Adrenal gland (tissue), 12 donors: Measurements from ENCODE around the gene ROR1. TPM values are rescaled to one million over a fixed set of nuclear protein-coding genes. Genes with fewer than 3 reads are reported as not detected.

ENCODE experiments used
- DNase-seq, 7 donors: peaks; one replicate each; pipeline ENCODE4 v3.0.0-alpha.2; 2019 to 2020
- H3K27ac ChIP-seq, 5 donors: fragments of 200-600 bp; sonication (generic) in 4 of 5; 1 replicate in 3 of 5; 2 replicates in 2 of 5; pipeline versions ENCODE4 v1.5.1 to v1.8.0; 2016 to 2020; ENCODE audit warnings: mild to moderate bottlenecking in 1 of 5
- H3K27me3 ChIP-seq: fragments of 200-600 bp; 2 replicates; pipeline ENCODE4 v1.8.0; 2021
- H3K36me3 ChIP-seq, 2 donors: fragments of 200-600 bp; replicated peaks in 1 of 2; 1 replicate in 1 of 2; 2 replicates in 1 of 2; pipeline versions ENCODE4 v1.5.1 to v1.8.0; 2018 to 2022
- H3K4me1 ChIP-seq, 2 donors: fragments of 200-600 bp; replicated peaks in 1 of 2; 1 replicate in 1 of 2; 2 replicates in 1 of 2; pipeline versions ENCODE4 v1.5.1 to v1.8.0; 2018 to 2021
- H3K4me3 ChIP-seq, 4 donors: fragments of 200-600 bp; sonication (generic) in 3 of 4; one replicate each; pipeline ENCODE4 v1.5.1; 2016 to 2018
- H3K9me3 ChIP-seq, 3 donors: fragments of 200-600 bp; sonication (generic) in 1 of 3; replicated peaks in 1 of 3; 1 replicate in 2 of 3; 2 replicates in 1 of 3; pipeline versions ENCODE4 v1.5.1 to v1.8.0; 2016 to 2021
- CTCF ChIP-seq, 6 experiments: fragments of 450-650 bp in 4 of 6; fragments of 200-600 bp in 2 of 6; sonication (generic) in 1 of 6; IDR thresholded peaks; 1 replicate in 5 of 6; 2 replicates in 1 of 6; pipeline versions ENCODE4 v1.5.1 to v1.8.0; 2016 to 2021; ENCODE audit warnings: antibody characterized with exemption in 6 of 6, mild to moderate bottlenecking in 2 of 6, moderate library complexity in 1 of 6
- POLR2A ChIP-seq, 2 donors: fragments of 450-650 bp; IDR thresholded peaks; one replicate each; pipeline ENCODE4 v1.6.1; 2017; ENCODE audit warnings: antibody characterized with exemption in 2 of 2, mild to moderate bottlenecking in 2 of 2, moderate library complexity in 1 of 2
- WGBS, 4 donors: extraction: QIAGEN DNeasy Blood & Tissue Kit in 2 of 4; methylation state at CpG; one replicate each; pipeline versions ENCODE4 v1.1.5 to v1.1.7; 2013 to 2017; 5-methylcytosine and 5-hydroxymethylcytosine counted together
- intact Hi-C, 2 donors: fragments of 100-400 bp; cut with DNase I; formaldehyde crosslinking; loops; one replicate each; pipeline versions ENCODE4 v1.14.1 to v1.15.0; 2022 to 2023
- polyA plus RNA-seq, 3 donors: library from polyadenylated mRNA; stranded (reverse); fragments of 200-250 nt in 2 of 3; fragments of 350-450 nt in 1 of 3; fragmentation: Illumina TruSeq in 1 of 3; extraction: RNeasy Lipid Tissue Mini Kit (QIAGEN cat#74804) in 1 of 3; gene quantifications; one replicate each; pipeline ENCODE4 v1.2.3, GENCODE V29; 2013 to 2014
- total RNA-seq, 9 donors: library from RNA; depleted of rRNA in 4 of 9; stranded (reverse); fragments of >200 nt in 4 of 9; fragments of 120-200 nt in 1 of 9; fragmentation: NEBNext Ultra II Directional in 1 of 9; extraction: Animal tissue kit (Norgen Biotek cat#: 25700) in 1 of 9; gene quantifications; one replicate each; pipeline versions ENCODE4 v1.1.0 to v1.2.4, GENCODE V29; 2013 to 2023
- donor health status: healthy with polysubstance abuse.
- donor health status: Bipolar disorder and iron deficiency.
- donor health status: DM: yes; HTN: yes; CAD: no.
- donor health status: DM: no; HTN: no; CAD: no.
- donor health status: DM: no; HTN: no; CAD: no.
- donor health status: DM: yes; HTN: yes; CAD: no.

The ROR1 gene
- total and polyA plus RNA-seq, 12 donors: 0.54 to 4.6 (median 2.6) TPM

- Histone ChIP-seq H3K27me3 (no peaks in the 10 kb centered on the region), H3K36me3 (no peaks in the 10 kb centered on the region), H3K4me1 (peaks cover 9 to 26% of the 10 kb centered on the region in 2 donors), H3K27ac (no peak overlapping the region), H3K9me3 (no peaks in the 10 kb centered on the region), H3K4me3 (no peak overlapping the region)
- TF ChIP-seq POLR2A (IDR thresholded peaks at IDR 0.05) (no peak), CTCF (IDR thresholded peaks at IDR 0.05) (no peak)
- no peak for DNase-seq
- WGBS, 4 donors: 42 to 57% (median 45%) methylated on average over 5 of the region's 5 CpGs
- intact Hi-C loops: no loop called here
Observed at GRCh38 chr1:63817152-63817667, 43.4 kb downstream of the ROR1 start.

GRCh38 chr1:63817700-63818099 lies 43.9 kb downstream of the ROR1 start:
- WGBS, 4 donors: 64 to 82% (median 78%) methylated on average over 6 of the region's 6 CpGs
- H3K9me3 ChIP-seq: no peaks in the 10 kb centered on the region
- H3K27ac ChIP-seq: no peak overlapping the region
- H3K27me3 ChIP-seq: no peaks in the 10 kb centered on the region
- H3K4me1 ChIP-seq: peaks cover 9 to 26% of the 10 kb centered on the region in 2 donors
- no peak for DNase-seq
- TF ChIP-seq CTCF (IDR thresholded peaks at IDR 0.05) (no peak), POLR2A (IDR thresholded peaks at IDR 0.05) (no peak)
- H3K4me3 ChIP-seq: no peak overlapping the region
- intact Hi-C loops: no loop called here
- no peaks in the 10 kb centered on the region for H3K36me3 ChIP-seq

GRCh38 chr1:63818567-63819325 lies 44.9 kb downstream of the ROR1 start:
- no peak for DNase-seq
- Histone ChIP-seq H3K27me3 (no peaks in the 10 kb centered on the region), H3K4me3 (no peak overlapping the region), H3K4me1 (peaks cover 5 to 19% of the 10 kb centered on the region in 2 donors), H3K27ac (no peak overlapping the region), H3K9me3 (no peaks in the 10 kb centered on the region), H3K36me3 (no peaks in the 10 kb centered on the region)
- TF ChIP-seq POLR2A (IDR thresholded peaks at IDR 0.05): no peak
- no peak for TF ChIP-seq CTCF (IDR thresholded peaks at IDR 0.05)
- intact Hi-C loops: no loop called here
- 73 to 100% (median 95%) methylated on average over 1 of the region's 1 CpG for WGBS, 4 donors

GRCh38 chr1:63819795-63820194 lies 46.0 kb downstream of the ROR1 start:
- TF ChIP-seq POLR2A (IDR thresholded peaks at IDR 0.05) (no peak), CTCF (IDR thresholded peaks at IDR 0.05) (no peak)
- H3K4me3 ChIP-seq: no peak overlapping the region
- intact Hi-C loops: no loop called here
- WGBS, 4 donors: 92 to 99% (median 98%) methylated on average over 2 of the region's 2 CpGs
- H3K4me1 ChIP-seq: peaks cover 0 to 11% of the 10 kb centered on the region in 2 donors
- DNase-seq: no peak
- H3K27ac ChIP-seq: no peak overlapping the region
- H3K36me3 ChIP-seq: no peaks in the 10 kb centered on the region
- H3K9me3 ChIP-seq: no peaks in the 10 kb centered on the region
- no peaks in the 10 kb centered on the region for H3K27me3 ChIP-seq
